ENCODE data around the gene DOCK7. TPM values are rescaled to one million over a fixed set of nuclear protein-coding genes. Genes with fewer than 3 reads are reported as not detected.

DOCK7 gene
- total RNA-seq, 1 donor from 2014 or later, result 101 TPM

Other genes with a start within 250 kb of the DOCK7 start
- gene ANGPTL3, start 90.9 kb downstream of the DOCK7 start, total RNA-seq, result not detected
- 14.4 TPM for gene ATG4C, start 95.7 kb upstream of the DOCK7 start, total RNA-seq